Measurements from ENCODE around the gene OR8S1. TPM values are rescaled to one million over a fixed set of nuclear protein-coding genes. Genes with fewer than 3 reads are reported as not detected.

OR8S1 gene
- total and polyA plus RNA-seq, 10 of the 15 experiments (the other 5 are each of a cell fraction or from before 2014, with no cell fraction given): not detected

DNA sequence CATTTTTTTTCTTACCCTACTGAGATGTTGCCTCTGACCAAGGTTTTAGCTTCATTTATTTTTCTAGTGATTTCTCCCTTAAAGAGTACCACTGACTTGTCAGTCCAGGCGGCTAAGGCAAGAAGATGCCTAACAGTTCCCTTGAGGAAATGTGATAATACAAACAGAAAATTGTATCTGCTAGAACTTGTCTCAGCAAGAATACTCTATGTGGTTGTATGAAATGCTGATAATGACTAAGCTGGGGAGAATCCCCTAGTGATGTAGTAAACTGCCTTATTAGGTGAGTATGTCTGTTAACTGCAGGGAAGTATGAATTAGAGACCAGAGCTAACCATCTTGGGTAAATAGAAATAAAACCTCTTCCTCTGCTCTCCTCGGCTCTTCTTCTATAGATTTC, 36.4 kb upstream of the OR8S1 start (continued):
- TF ChIP-seq WRNIP1 (IDR thresholded peaks at IDR 0.05; ENCODE audit: borderline replicate concordance, low read depth, low read length) (no peak), STAT1 (conservative IDR thresholded peaks at IDR 0.05) (no peak), SMAD5 (IDR thresholded peaks at IDR 0.05; ENCODE audit: low read depth) (no peak), KAT2A (conservative IDR thresholded peaks at IDR 0.05; ENCODE audit: control insufficient read depth, low read depth, low read length) (no peak), FOXK2 (IDR thresholded peaks at IDR 0.05) (no peak), JUND (IDR thresholded peaks at IDR 0.05; ENCODE audit: low read depth, low read length) (peak; percentile 53; the same call in 1 of the 2 replicates), PAX5 (IDR thresholded peaks at IDR 0.05; ENCODE audit: borderline replicate concordance, low read depth, low read length) (no peak), CEBPB (IDR thresholded peaks at IDR 0.05; ENCODE audit: borderline replicate concordance in 1 of 2, low read depth in 2 of 2, low read length in 2 of 2) (peak in 1 of 2 experiments; percentile 77; a peak in 1 of 4 replicates), BACH1 (IDR thresholded peaks at IDR 0.05; ENCODE audit: borderline replicate concordance) (no peak; the same call in 1 of the 2 replicates), NFXL1 (IDR thresholded peaks at IDR 0.05; ENCODE audit: borderline replicate concordance) (no peak), FOXM1 (IDR thresholded peaks at IDR 0.05; ENCODE audit: low read depth, low read length) (peak; percentile 85; the same call in 1 of the 2 replicates), FOS (IDR thresholded peaks at IDR 0.05; ENCODE audit: borderline replicate concordance, extremely low read depth, insufficient read length) (no peak), MXI1 (IDR thresholded peaks at IDR 0.05; ENCODE audit: low read depth, low read length) (no peak), HDAC6 (IDR thresholded peaks at IDR 0.05; ENCODE audit: unreplicated experiment) (no peak), ETV6 (conservative IDR thresholded peaks at IDR 0.05 in 1 of 2, IDR thresholded peaks at IDR 0.05 in 1 of 2; ENCODE audit: borderline replicate concordance in 1 of 2, low read depth in 1 of 2) (no peak), HDGF (IDR thresholded peaks at IDR 0.05) (no peak), PML (IDR thresholded peaks at IDR 0.05; ENCODE audit: low read length) (no peak), CREB1 (IDR thresholded peaks at IDR 0.05; ENCODE audit: low read depth) (peak; percentile 51; the same call in 1 of the 2 replicates), ZNF622 (IDR thresholded peaks at IDR 0.05) (no peak), KLF5 (IDR thresholded peaks at IDR 0.05; ENCODE audit: partially characterized antibody) (no peak), ZNF592 (IDR thresholded peaks at IDR 0.05) (no peak), JUNB (IDR thresholded peaks at IDR 0.05) (peak; percentile 82), IRF3 (IDR thresholded peaks at IDR 0.05) (no peak), NFIC (IDR thresholded peaks at IDR 0.05; ENCODE audit: low read depth, low read length) (peak; percentile 79; the same call in 1 of the 2 replicates), HDAC2 (IDR thresholded peaks at IDR 0.05) (no peak), TCF7 (IDR thresholded peaks at IDR 0.05; ENCODE audit: borderline replicate concordance) (no peak), HCFC1 (IDR thresholded peaks at IDR 0.05; ENCODE audit: low read length) (no peak)
